Neutrophil (primary cell): ENCODE data around the gene MRPL28.
"Not testable (repeated sequence)": the region's sequence is repeated elsewhere in the genome, so short reads cannot be mapped to it uniquely, and the experiment has no call there.

Source experiments
- H3K27ac ChIP-seq: fragments of 200-600 bp; sonication (generic); 2 replicates; pipeline ENCODE4 v1.5.1; 2016; ENCODE audit warnings: mild to moderate bottlenecking, moderate library complexity
- H3K27me3 ChIP-seq: fragments of 200-600 bp; sonication (generic); 2 replicates; pipeline ENCODE4 v1.6.0; 2016; ENCODE audit warnings: mild to moderate bottlenecking
- H3K36me3 ChIP-seq: fragments of 200-600 bp; sonication (generic); 2 replicates; pipeline ENCODE4 v1.5.1; 2017
- H3K4me1 ChIP-seq, 2 experiments: fragments of 200-600 bp in 1 of 2; sonication (generic) in 1 of 2; 1 replicate in 1 of 2; 2 replicates in 1 of 2; pipeline versions ENCODE4 v1.5.1 to v1.6.1; 2013 to 2016; ENCODE audit warnings: low read depth in 1 of 2, low read length in 1 of 2, mild to moderate bottlenecking in 1 of 2, moderate library complexity in 1 of 2; ENCODE audit not compliant: control insufficient read depth in 1 of 2, insufficient read depth in 1 of 2
- H3K4me3 ChIP-seq, 2 experiments: fragments of 200-600 bp in 1 of 2; sonication (generic) in 1 of 2; 1 replicate in 1 of 2; 2 replicates in 1 of 2; pipeline ENCODE4 v1.5.1; 2013 to 2016; ENCODE audit warnings: low read depth in 1 of 2, low read length in 1 of 2, mild to moderate bottlenecking in 1 of 2, moderate library complexity in 1 of 2
- H3K9me3 ChIP-seq: fragments of 200-600 bp; sonication (generic); 2 replicates; pipeline ENCODE4 v1.5.1; 2016
- CTCF ChIP-seq: fragments of 200-600 bp; sonication (generic); IDR thresholded peaks from 2 replicates; pipeline ENCODE4 v1.5.1; 2016; ENCODE audit warnings: antibody characterized with exemption

MRPL28 gene

GRCh38 chr16:379183-379960 lies 9.0 kb upstream of the MRPL28 start:
- Histone ChIP-seq H3K27ac (no peak overlapping the region), H3K27me3 (no peaks in the 10 kb centered on the region), H3K4me3 (no peak overlapping the region), H3K4me1 (peaks cover 44% of the 10 kb centered on the region in 2 experiments), H3K9me3 (no peaks in the 10 kb centered on the region), H3K36me3 (peaks cover 36% of the 10 kb centered on the region)
- TF ChIP-seq CTCF: no peak

GRCh38 chr16:378821-379182 lies 8.5 kb upstream of the MRPL28 start:
- peaks cover 41% of the 10 kb centered on the region for H3K36me3 ChIP-seq

GRCh38 chr16:378113-378820 lies 7.9 kb upstream of the MRPL28 start:
- peaks cover 33% of the 10 kb centered on the region in 2 experiments for H3K4me1 ChIP-seq
- H3K27me3 ChIP-seq, H3K27ac ChIP-seq, H3K4me3 ChIP-seq, H3K9me3 ChIP-seq: not testable (repeated sequence)
- H3K36me3 ChIP-seq: peaks cover 47% of the 10 kb centered on the region

More at GRCh38 chr16:378821-379182, 8.5 kb upstream of the MRPL28 start:
- H3K27me3 ChIP-seq: no peaks in the 10 kb centered on the region
- H3K27ac ChIP-seq: no peak overlapping the region
- H3K4me3 ChIP-seq: no peak overlapping the region
- no peak for TF ChIP-seq CTCF
- H3K4me1 ChIP-seq: peaks cover 38% of the 10 kb centered on the region in 2 experiments
- H3K9me3 ChIP-seq: no peaks in the 10 kb centered on the region

GRCh38 chr16:377419-377951 lies 7.1 kb upstream of the MRPL28 start:
- Histone ChIP-seq H3K4me3 (no peak overlapping the region), H3K27me3 (no peaks in the 10 kb centered on the region), H3K36me3 (peaks cover 55% of the 10 kb centered on the region), H3K27ac (no peak overlapping the region), H3K9me3 (no peaks in the 10 kb centered on the region), H3K4me1 (peaks cover 25% of the 10 kb centered on the region in 2 experiments)
- TF ChIP-seq CTCF: no peak

- no peak for TF ChIP-seq CTCF
- Histone ChIP-seq H3K36me3 (peaks cover 60% of the 10 kb centered on the region), H3K27ac (no peak overlapping the region), H3K4me1 (peaks cover 21% of the 10 kb centered on the region in 2 experiments), H3K27me3 (no peaks in the 10 kb centered on the region), H3K4me3 (no peak overlapping the region), H3K9me3 (no peaks in the 10 kb centered on the region)
These were observed 6.6 kb upstream of the MRPL28 start for GRCh38 chr16:376817-377418.
